Dermis blood vessel endothelial cell (primary cell): Measurements from ENCODE around the gene TSPAN18. TPM values are rescaled to one million over a fixed set of nuclear protein-coding genes. Genes with fewer than 3 reads are reported as not detected.

Experiments used
- DNase-seq: peaks from one replicate; pipeline ENCODE4 v3.0.0; 2010
- total RNA-seq: library from RNA; depleted of rRNA; stranded (reverse); fragments of >200 nt; gene quantifications from 2 replicates; pipeline ENCODE4 v1.2.3, GENCODE V29; 2014

TSPAN18 gene
- total RNA-seq, 1 donor from 2014 or later: 48.3 TPM

DNA sequence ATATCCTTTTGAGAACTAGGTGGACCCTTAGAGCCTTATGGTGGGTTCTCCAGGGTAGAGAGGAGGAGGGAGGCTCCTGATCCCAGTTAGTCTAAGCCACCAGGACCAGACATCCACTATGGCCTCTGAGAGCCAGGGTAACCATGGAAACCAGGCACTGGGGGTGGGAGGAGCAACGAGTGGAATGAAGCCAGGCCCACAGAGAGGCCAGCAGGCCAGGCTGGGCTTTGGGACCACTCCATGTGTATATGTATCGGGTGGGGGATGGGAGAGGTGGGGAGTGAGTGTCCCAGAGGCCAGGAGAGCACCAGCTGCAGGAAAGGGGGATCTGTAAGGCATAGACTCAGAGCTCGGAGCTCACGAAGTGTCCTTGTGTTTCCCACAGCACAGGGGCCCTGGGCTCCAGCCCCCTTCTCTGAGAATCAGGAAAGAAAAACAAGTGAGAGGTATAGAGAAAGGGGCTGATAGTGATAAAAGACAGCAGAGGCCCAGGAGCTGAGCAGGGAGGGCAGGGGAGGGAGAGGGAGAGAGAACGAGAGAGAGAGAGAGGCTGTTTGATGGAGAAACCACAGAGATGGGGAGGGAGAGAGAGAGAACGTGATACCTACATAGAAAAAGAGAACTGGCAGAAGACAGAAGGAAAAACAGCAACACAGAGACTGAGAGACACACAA is 15.5 kb upstream of the TSPAN18 start:
- DNase-seq: no peak

DNA sequence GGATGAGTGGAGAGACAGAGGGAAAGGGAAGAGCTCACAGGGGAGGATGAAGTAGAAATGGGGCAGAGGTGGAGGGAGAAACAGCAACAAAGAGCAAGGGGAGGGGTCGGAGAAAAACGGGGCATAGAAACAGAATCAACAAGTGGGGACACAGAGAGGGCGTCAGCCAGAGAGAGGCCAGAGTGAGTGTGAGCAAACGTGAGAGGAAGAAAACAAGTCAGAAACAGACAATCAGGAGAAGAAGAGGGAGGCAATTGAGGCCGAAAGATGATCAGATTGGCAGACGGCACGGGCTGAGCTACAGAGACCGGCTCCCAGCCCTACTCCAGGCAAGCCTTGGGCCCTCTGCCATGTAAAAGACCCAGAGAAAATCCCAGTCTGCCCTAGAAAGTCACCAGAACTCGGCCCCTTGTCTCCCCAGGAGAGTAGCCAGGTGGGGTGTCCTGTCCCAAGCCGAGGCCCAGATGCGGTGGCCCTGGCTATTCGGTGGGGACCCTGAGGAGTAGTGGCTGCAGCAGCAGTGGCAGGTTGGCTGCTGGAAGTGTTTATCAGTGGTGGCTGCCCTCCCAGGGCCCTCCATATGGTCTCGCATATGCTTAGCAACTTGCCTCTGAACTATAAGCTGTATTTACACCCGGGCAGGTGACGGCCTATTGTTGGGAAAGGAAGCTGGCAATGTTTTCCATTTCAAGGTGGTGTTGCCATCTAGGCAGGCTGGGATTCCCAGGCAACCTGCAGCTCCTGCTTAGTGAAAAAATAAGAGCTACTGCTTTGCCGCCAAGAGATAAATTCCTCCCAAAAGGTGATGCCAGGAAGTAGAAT is 14.8 kb upstream of the TSPAN18 start:
- no peak for DNase-seq

DNA sequence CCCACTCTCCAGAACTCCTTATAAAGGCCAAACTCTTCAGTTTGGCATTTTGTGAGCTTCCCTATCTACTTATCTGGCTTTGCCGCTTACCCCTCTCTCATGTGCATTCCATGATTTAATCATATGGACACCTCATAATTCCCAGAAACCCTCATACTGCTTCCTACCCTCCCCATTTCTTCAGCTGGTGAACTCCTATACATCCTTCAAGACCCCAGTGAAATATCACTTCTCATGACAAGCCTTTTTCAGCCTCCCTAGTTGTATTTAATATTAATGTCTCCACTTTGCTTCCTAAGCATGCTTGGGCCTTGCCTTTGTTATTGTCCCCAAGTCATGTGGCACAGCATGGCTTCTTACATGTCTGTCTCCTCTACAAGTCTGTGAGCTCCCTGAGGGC is 13.7 kb upstream of the TSPAN18 start:
- DNase-seq: no peak

DNA sequence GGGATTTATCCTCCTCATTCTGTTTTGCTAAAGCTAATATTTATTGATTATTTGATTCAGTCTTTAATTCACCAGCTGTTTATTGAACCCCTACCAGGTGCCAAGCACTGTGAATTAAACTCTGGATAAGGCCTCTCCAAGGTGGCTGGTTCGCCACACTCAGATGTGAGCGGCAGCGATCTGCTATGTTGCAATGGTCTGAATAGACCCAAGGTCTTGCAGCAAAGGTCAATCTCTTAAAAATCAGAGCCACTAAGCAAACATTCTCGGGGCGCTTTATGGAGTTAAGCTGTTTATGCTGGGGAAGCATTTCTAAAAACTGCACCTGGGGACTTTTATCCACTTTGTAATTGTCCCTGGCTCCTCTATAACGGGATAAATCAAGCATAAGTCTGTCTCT is 10.5 kb upstream of the TSPAN18 start:
- no peak for DNase-seq

- no peak for DNase-seq
These were observed 8.7 kb upstream of the TSPAN18 start for GRCh38 chr11:44718057-44718456.

DNA sequence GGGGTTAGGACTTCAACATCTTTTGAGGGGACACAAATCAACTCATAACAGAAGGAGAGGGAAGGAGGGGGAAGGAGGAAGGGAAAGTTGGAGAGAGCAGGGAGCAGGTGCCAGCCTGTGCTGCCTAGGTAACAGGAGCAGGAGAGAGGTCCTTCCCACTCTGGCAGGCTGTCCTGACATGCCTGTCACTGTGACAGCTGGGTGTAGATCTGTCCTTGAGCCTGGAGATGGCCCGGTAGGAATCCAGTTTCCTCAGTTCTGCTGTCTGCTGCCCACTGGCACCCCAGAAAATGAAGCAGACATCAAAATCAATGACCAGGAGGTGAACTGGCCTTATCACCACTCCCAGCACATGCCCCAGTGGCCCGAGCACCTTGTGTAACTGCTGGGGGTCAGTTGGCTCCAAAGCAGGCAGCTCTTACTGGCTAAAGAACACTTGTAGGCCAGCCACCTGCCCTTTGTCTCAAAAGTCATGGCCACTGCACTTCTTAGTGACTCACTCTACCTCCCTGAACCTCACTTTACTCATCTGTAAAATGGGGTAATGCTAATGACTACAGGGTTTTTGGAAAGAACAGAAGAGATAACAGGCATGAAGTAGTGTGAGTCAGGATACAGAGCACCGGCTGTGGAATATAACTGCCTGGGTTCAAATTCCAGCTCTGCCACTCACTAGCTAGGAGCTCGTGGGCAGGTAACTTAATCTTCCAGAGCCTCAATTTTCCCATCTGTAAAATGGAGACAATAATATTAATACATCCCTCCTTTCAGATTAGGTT is 8.0 kb upstream of the TSPAN18 start:
- DNase-seq: no peak

- DNase-seq: peak; percentile 34
These were observed 1.6 kb upstream of the TSPAN18 start for GRCh38 chr11:44725016-44725685.

- no peak for DNase-seq
These were observed 942 bp upstream of the TSPAN18 start for GRCh38 chr11:44725757-44726282.

- no peak for DNase-seq
These were observed 281 bp downstream of the TSPAN18 start for GRCh38 chr11:44727114-44727372.

DNA sequence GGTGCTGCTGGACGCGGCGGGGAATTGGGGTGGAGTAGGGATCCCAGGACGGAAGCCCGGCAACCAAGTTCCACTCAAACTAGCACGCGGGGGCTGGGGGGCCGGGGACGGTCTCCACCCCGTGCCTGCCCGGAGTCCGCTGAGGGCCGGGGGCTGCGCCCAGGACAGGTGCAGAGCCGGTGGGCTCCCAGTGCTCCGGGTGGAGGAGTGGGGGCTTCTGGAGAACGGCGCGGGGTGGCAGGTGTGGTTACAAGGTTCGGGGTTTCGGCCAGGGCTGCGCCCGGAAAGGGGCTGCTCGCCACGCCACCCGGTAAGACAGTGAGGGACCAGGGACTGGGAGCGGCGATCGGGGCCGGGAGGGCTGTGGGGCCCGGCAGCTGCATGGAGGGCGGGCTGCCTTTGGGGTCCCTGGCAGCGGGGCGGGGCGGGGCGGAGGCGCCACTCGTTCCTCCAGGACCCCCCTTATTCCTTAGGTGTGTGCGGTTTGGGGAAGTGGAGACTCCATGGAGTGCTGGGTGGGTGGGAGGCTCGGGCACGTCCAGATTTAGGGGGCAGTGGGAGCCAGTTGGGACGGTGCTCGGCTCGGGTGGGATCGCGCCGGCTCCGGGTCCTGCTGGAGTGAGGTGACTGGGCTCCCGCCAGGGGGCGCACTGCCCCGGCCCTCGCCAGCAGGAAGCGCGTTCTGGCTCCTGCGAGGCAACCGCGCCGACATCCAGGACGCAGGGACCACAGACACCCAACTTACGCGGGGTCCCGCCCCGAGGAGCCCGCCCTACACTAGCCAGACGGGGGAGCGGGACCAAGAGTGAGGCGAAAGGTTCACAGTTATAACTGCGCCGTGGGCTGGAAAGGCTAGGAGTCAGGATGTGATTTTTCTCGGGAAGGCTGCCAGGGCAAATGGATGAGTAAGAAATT is 868 bp downstream of the TSPAN18 start:
- DNase-seq: peak; percentile 91

DNA sequence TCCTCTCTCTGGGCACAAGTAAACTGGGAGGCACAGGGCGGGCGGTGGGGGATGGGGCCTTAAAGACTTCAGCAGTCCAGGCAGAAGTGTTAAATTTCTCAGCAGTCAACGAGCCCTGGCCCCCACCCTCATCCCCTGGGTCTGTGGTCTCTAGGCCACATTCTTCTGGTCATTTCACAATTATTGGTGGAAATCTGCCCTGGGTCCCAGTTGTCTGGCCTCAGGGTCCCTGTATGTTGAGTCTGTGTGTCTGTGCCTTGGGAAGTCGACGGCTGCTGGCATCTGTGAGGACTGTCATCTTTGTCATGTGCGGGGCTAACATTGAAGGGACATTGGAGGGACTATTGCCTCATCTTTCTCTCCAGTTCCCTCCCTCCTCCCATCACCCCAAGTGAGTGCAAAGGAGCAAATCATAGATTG is 1.7 kb downstream of the TSPAN18 start:
- no peak for DNase-seq

GRCh38 chr11:44729063-44729462 is 2.3 kb downstream of the TSPAN18 start:
- DNase-seq: peak; percentile 41

GRCh38 chr11:44729713-44730112 is 3.0 kb downstream of the TSPAN18 start:
- DNase-seq: peak; percentile 58

DNA sequence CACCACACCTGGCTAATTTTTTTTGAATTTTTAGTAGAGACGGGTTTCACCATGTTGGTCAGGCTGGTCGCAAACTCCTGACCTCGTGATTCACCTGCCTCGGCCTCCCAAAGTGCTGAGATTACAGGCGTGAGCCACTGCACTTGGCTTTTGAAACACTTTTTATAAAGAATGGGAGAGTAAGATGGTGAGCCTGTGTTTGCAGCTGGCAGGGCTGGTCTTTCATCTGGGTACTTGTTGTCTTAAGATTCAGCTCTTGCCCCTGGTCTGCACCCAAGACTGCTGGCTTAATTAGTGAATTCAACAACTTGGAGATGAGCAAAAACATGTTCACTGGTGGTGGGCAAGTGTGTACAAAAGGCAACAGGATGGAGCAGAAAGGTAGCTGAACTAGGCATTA is 4.0 kb downstream of the TSPAN18 start:
- DNase-seq: no peak

GRCh38 chr11:44731685-44732430 is 5.1 kb downstream of the TSPAN18 start:
- peak; percentile 62 for DNase-seq

- DNase-seq: no peak
These were observed 5.8 kb downstream of the TSPAN18 start for GRCh38 chr11:44732564-44732963.

DNA sequence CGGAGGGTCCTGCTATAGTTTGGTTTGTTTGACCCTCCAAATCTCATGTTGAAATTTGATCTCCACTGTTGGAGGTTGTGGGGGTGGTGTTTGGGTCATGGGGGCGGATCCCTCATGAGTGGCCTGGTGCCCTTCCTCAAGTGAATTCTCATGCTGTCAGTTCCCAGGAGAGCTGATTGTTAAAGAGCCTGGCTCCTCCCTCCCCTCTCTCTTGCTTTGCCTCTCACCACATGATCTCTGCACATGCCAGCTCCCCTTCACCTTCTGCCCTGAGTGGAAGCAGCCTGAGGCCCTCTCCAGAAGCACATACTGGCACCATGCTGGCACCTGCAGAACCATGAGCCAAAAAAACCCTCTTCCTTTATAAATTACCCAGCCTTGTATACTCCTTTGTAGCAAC is 7.1 kb downstream of the TSPAN18 start:
- no peak for DNase-seq

- DNase-seq: no peak
These were observed 8.2 kb downstream of the TSPAN18 start for GRCh38 chr11:44734843-44735381.

- no peak for DNase-seq
These were observed 10.0 kb downstream of the TSPAN18 start for GRCh38 chr11:44736791-44737190.

- no peak for DNase-seq
These were observed 10.7 kb downstream of the TSPAN18 start for GRCh38 chr11:44737245-44738085.
